MCF 10A (cell line): ENCODE results near the gene PAK1. TPM values are rescaled to one million over a fixed set of nuclear protein-coding genes. Genes with fewer than 3 reads are reported as not detected.

ENCODE experiments used
- BruUV-seq: library from RNA; stranded (reverse); fragments of 400-500 nt; replicated peaks from 2 replicates; lab custom pipeline; 2021; lab: Mats Ljungman, UMichigan
- CTCF ChIA-PET: fragments of 300-600 bp; sonication (Branson Sonifier 250); formaldehyde crosslinking; extraction: SDS; loops from one replicate; lab custom pipeline; 2021; ENCODE audit warnings: antibody characterized with exemption, inconsistent platforms; lab: Yijun Ruan, JAX
- POLR2A ChIA-PET: fragments of 300-600, 350-650 bp; sonication (Branson Sonifier 250); formaldehyde crosslinking; extraction: SDS; loops from one replicate; lab custom pipeline; 2020; ENCODE audit warnings: antibody characterized with exemption, inconsistent platforms; lab: Yijun Ruan, JAX
- DNase-seq: peaks from one replicate; pipeline ENCODE4 v3.0.0-alpha.2; 2018; ENCODE audit not compliant: unreplicated experiment
- H3K27ac Mint-ChIP-seq: one replicate; pipeline ENCODE4 v1.8.0; 2022; ENCODE audit warnings: mild to moderate bottlenecking, low read depth, mixed read lengths; ENCODE audit not compliant: unreplicated experiment
- H3K27me3 Mint-ChIP-seq: one replicate; pipeline ENCODE4 v1.8.0; 2022; ENCODE audit warnings: mixed read lengths; ENCODE audit not compliant: insufficient read depth, unreplicated experiment
- H3K36me3 Mint-ChIP-seq: one replicate; pipeline ENCODE4 v1.8.0; 2022; ENCODE audit warnings: mild to moderate bottlenecking, moderate library complexity, mixed read lengths; ENCODE audit not compliant: insufficient read depth, unreplicated experiment
- H3K4me1 Mint-ChIP-seq: one replicate; pipeline ENCODE4 v1.8.0; 2022; ENCODE audit warnings: mixed read lengths; ENCODE audit not compliant: insufficient read depth, unreplicated experiment
- H3K4me3 Mint-ChIP-seq: one replicate; pipeline ENCODE4 v1.8.0; 2022; ENCODE audit warnings: mild to moderate bottlenecking, moderate library complexity, mixed read lengths; ENCODE audit not compliant: unreplicated experiment
- H3K9me3 Mint-ChIP-seq: one replicate; pipeline ENCODE4 v1.8.0; 2022; ENCODE audit warnings: mixed read lengths; ENCODE audit not compliant: unreplicated experiment
- CTCF ChIP-seq: fragments of 200-600 bp; IDR thresholded peaks from one replicate; pipeline ENCODE4 v1.8.0; 2022; ENCODE audit warnings: antibody characterized with exemption, mild to moderate bottlenecking; ENCODE audit not compliant: unreplicated experiment
- intact Hi-C: fragments of 100-400 bp; cut with micrococcal nuclease; formaldehyde crosslinking; loops from 2 replicates; pipeline ENCODE4 v1.14.1; 2022
- total RNA-seq: library from RNA; stranded (reverse); gene quantifications from 2 replicates; pipeline ENCODE4 v1.2.3, GENCODE V29; 2022

The PAK1 gene
- total RNA-seq, 1 experiment from 2014 or later = 24.0 TPM

DNA sequence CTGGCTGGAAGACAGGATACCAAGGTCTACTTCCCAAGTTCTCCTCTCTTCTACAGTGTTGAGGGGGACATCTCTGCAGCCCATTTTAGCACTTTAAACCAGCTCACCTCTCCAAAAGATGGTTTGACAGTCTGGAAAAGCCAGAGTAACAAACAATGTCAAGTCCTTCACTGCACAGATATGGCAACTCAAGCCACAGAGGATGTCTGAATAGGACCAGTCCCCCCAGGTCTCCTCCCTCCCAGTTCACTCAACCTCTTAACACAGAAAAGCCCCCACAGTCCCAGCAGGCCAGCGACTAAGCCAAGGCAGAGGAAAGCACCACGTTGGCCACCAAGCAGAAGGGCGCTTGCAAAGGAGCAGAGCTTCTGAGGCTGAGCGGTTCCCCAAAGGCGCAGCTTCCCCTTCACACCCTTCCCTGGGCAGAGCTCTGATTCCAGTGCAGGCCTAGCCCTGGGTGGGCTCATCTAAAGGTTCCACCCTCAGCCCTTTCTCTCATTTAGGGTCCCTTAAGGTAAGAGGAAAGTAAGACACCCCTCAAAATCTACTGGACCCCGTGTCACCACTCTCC lies 62.7 kb downstream of the PAK1 start:
- Mint-ChIP-seq H3K9me3 (no peaks in the 10 kb centered on the region), H3K27me3 (no peaks in the 10 kb centered on the region), H3K4me1 (peaks cover 37% of the 10 kb centered on the region), H3K4me3 (peak overlapping the region; percentile 90), H3K27ac (peak overlapping the region; percentile 87), H3K36me3 (peaks cover 9% of the 10 kb centered on the region)
- intact Hi-C loops = loop anchor here (2.0 to 5.0 kb wide), 2 partner anchors 136 to 216 kb away; no protein-coding TSS in a partner anchor
- TSS peak; percentile 15 for BruUV-seq
- ChIA-PET CTCF (interaction anchor here (0.7 to 2.2 kb wide), 8 partner anchors 8 to 223 kb away, joined by 3 to 7 read pairs (median 4); no protein-coding TSS in a partner anchor), POLR2A (interaction anchor here (0.6 to 2.3 kb wide), 9 partner anchors 9 to 128 kb away, joined by 3 to 24 read pairs (median 3); no protein-coding TSS in a partner anchor)
- DNase-seq = peak; percentile 23
- no peak for TF ChIP-seq CTCF

DNA sequence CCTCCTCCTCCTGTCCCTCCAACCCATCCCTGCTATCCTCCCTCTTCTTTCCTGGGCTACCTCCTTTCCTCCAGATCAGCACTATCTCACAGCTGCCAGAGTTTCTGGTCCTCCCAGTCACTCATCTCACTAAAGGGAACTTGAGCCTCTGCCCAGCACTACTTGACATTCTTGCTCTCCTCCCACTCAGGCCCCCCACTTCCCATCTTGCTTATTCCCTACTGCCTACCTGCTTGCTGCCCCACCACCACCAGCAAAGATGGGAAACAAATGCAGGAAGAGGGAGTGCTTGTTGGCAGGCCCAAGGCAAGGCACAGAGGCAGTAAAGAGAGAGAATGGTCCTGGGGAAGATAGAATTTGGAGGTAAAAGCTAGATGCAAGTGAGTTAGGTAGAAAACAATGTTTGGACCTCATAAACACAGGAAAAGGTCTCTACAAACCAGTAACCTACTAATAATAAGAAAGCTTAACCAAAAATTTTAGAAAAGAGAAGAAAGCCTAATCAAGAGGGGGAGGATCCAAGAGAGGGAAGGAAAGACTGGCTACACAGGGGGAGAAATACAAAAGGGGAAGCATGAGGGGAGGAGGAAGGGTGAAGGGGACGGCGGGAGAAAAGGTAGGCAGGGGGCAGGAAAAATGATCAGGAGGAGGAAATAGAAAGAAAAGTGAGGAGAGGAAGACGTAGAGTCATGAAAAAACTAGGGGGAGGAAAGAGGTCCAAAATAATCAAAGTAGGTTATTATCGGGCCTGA lies 63.6 kb downstream of the PAK1 start:
- peaks cover 37% of the 10 kb centered on the region for H3K4me1 Mint-ChIP-seq
- no peak for TF ChIP-seq CTCF
- peak overlapping the region; percentile 87 for H3K27ac Mint-ChIP-seq
- peak overlapping the region; percentile 90 for H3K4me3 Mint-ChIP-seq
- BruUV-seq = no TSS peak
- H3K27me3 Mint-ChIP-seq = no peaks in the 10 kb centered on the region
- intact Hi-C loops = loop anchor here (2.0 to 5.0 kb wide), 2 partner anchors 137 to 215 kb away; no protein-coding TSS in a partner anchor
- DNase-seq = no peak
- H3K9me3 Mint-ChIP-seq = no peaks in the 10 kb centered on the region
- peaks cover 9% of the 10 kb centered on the region for H3K36me3 Mint-ChIP-seq
- ChIA-PET CTCF (interaction anchor here (0.6 to 2.2 kb wide), 4 partner anchors 19 to 625 kb away, joined by 3 to 7 read pairs (median 4); no protein-coding TSS in a partner anchor), POLR2A (interaction anchor here (0.6 to 2.3 kb wide), 3 partner anchors 8 to 60 kb away, joined by 3 to 24 read pairs (median 5); no protein-coding TSS in a partner anchor)

- H3K27me3 Mint-ChIP-seq = no peaks in the 10 kb centered on the region
- no peak for TF ChIP-seq CTCF
- no peak overlapping the region for H3K27ac Mint-ChIP-seq
- intact Hi-C loops = no loop called here
- H3K9me3 Mint-ChIP-seq = no peaks in the 10 kb centered on the region
- BruUV-seq = no TSS peak
- H3K4me1 Mint-ChIP-seq = peaks cover 37% of the 10 kb centered on the region
- no peak for DNase-seq
- ChIA-PET CTCF (no interaction called here), POLR2A (no interaction called here)
- peaks cover 9% of the 10 kb centered on the region for H3K36me3 Mint-ChIP-seq
- no peak overlapping the region for H3K4me3 Mint-ChIP-seq
Observed at GRCh38 chr11:77409046-77409445, 64.8 kb downstream of the PAK1 start.

DNA sequence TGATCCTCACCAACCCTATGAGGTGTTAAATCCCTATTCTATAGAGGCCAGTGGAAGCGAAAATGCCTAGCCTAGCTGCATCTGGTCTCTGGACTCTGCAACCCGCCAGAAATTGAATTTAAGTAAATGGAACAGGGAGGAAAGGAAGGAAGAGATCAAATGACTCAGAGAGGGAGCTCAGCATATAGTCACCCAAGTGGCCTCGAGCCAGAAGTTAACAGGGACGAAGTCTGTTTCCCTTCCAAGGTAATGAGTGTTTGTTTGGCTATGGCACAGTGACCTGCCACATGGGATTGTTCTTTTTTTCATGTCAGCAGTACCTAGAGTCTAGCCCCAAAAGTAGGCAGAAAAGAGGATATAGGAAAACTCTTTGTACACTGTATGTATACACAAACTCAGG lies 66.3 kb downstream of the PAK1 start:
- no peak overlapping the region for H3K4me3 Mint-ChIP-seq
- intact Hi-C loops = no loop called here
- TF ChIP-seq CTCF = no peak
- BruUV-seq = no TSS peak
- H3K27me3 Mint-ChIP-seq = no peaks in the 10 kb centered on the region
- peaks cover 48% of the 10 kb centered on the region for H3K4me1 Mint-ChIP-seq
- DNase-seq = peak; percentile 88
- no peaks in the 10 kb centered on the region for H3K9me3 Mint-ChIP-seq
- ChIA-PET CTCF (interaction anchor here (1.0 to 1.6 kb wide), 3 partner anchors 13 to 141 kb away, joined by 3 to 4 read pairs (median 3); no protein-coding TSS in a partner anchor), POLR2A (interaction anchor here (0.9 to 1.0 kb wide), 2 partner anchors 15 to 141 kb away, joined by 4 read pairs; no protein-coding TSS in a partner anchor)
- no peak overlapping the region for H3K27ac Mint-ChIP-seq
- H3K36me3 Mint-ChIP-seq = peaks cover under 1% of the 10 kb centered on the region
